Lung (tissue), 12 donors: ENCODE data around the gene CEBPB. TPM values are rescaled to one million over a fixed set of nuclear protein-coding genes. Genes with fewer than 3 reads are reported as not detected.

Experiments used
- ATAC-seq: fragments of 200-7000 bp; cut with Tn5 transposase; one replicate; pipeline ENCODE4 v1.9.1; 2020; ENCODE audit warnings: moderate number of reproducible peaks; ENCODE audit not compliant: insufficient read depth, low FRiP score
- DNase-seq, 3 donors: peaks; one replicate each; pipeline ENCODE4 v3.0.0-alpha.2; 2013 to 2017
- H3K27ac ChIP-seq, 2 donors: one replicate each; pipeline ENCODE4 v1.5.1; 2013; ENCODE audit warnings: mild to moderate bottlenecking in 2 of 2, moderate library complexity in 2 of 2, control low read depth in 1 of 2, inconsistent platforms in 1 of 2, low read depth in 1 of 2, low read length in 1 of 2
- H3K27me3 ChIP-seq, 3 donors: one replicate each; pipeline ENCODE4 v1.5.1; 2013; ENCODE audit warnings: low read length in 2 of 3; ENCODE audit not compliant: control insufficient read depth in 3 of 3, insufficient read depth in 3 of 3
- H3K36me3 ChIP-seq, 4 donors: one replicate each; pipeline ENCODE4 v1.5.1; 2013; ENCODE audit warnings: low read length in 4 of 4, mild to moderate bottlenecking in 1 of 4, moderate library complexity in 1 of 4; ENCODE audit not compliant: control insufficient read depth in 4 of 4, insufficient read depth in 4 of 4
- H3K4me1 ChIP-seq, 5 donors: one replicate each; pipeline ENCODE4 v1.5.1; 2013; ENCODE audit warnings: low read length in 5 of 5, mild to moderate bottlenecking in 2 of 5, moderate library complexity in 1 of 5; ENCODE audit not compliant: control insufficient read depth in 5 of 5, insufficient read depth in 5 of 5
- H3K4me3 ChIP-seq: one replicate; pipeline ENCODE4 v1.5.1; 2013; ENCODE audit warnings: mild to moderate bottlenecking, control low read depth, moderate library complexity
- H3K9ac ChIP-seq, 2 donors: one replicate each; pipeline ENCODE4 v1.5.1; 2013; ENCODE audit warnings: low read length in 2 of 2, control low read depth in 1 of 2; ENCODE audit not compliant: insufficient read depth in 1 of 2
- H3K9me3 ChIP-seq, 4 donors: one replicate each; pipeline ENCODE4 v1.5.1; 2013; ENCODE audit warnings: low read length in 3 of 4, mild to moderate bottlenecking in 1 of 4, moderate library complexity in 1 of 4; ENCODE audit not compliant: control insufficient read depth in 4 of 4, insufficient read depth in 3 of 4
- WGBS, 2 donors: extraction: QIAGEN DNeasy Blood & Tissue Kit; methylation state at CpG; one replicate each; pipeline ENCODE4 v1.1.7; 2013; 5-methylcytosine and 5-hydroxymethylcytosine counted together
- polyA plus RNA-seq, 2 donors: library from polyadenylated mRNA; stranded (reverse); fragments of 200-250 nt; gene quantifications; one replicate each; pipeline ENCODE4 v1.2.1, GENCODE V29; 2013
- total RNA-seq, 2 donors: library from RNA; depleted of rRNA in 1 of 2; stranded (reverse); fragments of >200 nt in 1 of 2; gene quantifications; one replicate each; pipeline ENCODE4 v1.2.1, GENCODE V29; 2014 to 2021
- TF ChIP-seq, protein P1 (sequence below): IDR thresholded peaks from 2 replicates; pipeline ENCODE4 v1.5.1; 2012; ENCODE audit warnings: mild to moderate bottlenecking; ENCODE audit errors: control extremely low read depth, extremely low read depth
- donor health status: control.
- donor health status: control.
- donor health status: Bipolar disorder and iron deficiency.
- donor health status: healthy.
- donor health status: DM: yes; HTN: yes; CAD: no.

The CEBPB gene
- total and polyA plus RNA-seq, 4 donors, result 53.2 to 296 (median 124) TPM

DNA sequence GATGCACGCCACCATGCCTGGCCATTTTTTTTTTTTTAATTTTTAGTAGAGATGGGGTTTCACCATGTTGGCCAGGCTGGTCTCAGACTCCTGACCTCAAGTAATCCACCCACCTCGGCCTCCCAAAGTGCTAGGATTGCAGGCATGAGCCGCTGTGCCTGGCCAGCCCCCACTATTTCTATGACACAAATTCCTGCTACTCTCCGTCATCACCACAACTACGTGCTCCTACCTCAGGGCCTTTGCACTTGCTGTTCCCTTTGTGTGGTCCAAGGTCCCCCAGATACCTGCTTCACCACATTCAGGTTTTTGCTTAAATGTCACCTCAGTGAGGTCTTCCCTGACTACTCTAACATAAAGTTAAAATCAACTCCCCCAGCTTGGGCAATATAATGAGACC lies 5.2 kb upstream of the CEBPB start:
- Histone ChIP-seq H3K27ac (no peak overlapping the region), H3K27me3 (no peaks in the 10 kb centered on the region), H3K9ac (no peak overlapping the region), H3K36me3 (no peaks in the 10 kb centered on the region), H3K4me1 (peaks cover 0 to 4% (median 0%) of the 10 kb centered on the region in 5 donors), H3K4me3 (no peak overlapping the region), H3K9me3 (no peaks in the 10 kb centered on the region)
- DNase-seq (no peak), ATAC-seq (no peak)
- WGBS, 2 donors, result 92 to 95% methylated on average over 5 of the region's 5 CpGs
- TF ChIP-seq, protein P1, sequence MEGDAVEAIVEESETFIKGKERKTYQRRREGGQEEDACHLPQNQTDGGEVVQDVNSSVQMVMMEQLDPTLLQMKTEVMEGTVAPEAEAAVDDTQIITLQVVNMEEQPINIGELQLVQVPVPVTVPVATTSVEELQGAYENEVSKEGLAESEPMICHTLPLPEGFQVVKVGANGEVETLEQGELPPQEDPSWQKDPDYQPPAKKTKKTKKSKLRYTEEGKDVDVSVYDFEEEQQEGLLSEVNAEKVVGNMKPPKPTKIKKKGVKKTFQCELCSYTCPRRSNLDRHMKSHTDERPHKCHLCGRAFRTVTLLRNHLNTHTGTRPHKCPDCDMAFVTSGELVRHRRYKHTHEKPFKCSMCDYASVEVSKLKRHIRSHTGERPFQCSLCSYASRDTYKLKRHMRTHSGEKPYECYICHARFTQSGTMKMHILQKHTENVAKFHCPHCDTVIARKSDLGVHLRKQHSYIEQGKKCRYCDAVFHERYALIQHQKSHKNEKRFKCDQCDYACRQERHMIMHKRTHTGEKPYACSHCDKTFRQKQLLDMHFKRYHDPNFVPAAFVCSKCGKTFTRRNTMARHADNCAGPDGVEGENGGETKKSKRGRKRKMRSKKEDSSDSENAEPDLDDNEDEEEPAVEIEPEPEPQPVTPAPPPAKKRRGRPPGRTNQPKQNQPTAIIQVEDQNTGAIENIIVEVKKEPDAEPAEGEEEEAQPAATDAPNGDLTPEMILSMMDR, result no peak

DNA sequence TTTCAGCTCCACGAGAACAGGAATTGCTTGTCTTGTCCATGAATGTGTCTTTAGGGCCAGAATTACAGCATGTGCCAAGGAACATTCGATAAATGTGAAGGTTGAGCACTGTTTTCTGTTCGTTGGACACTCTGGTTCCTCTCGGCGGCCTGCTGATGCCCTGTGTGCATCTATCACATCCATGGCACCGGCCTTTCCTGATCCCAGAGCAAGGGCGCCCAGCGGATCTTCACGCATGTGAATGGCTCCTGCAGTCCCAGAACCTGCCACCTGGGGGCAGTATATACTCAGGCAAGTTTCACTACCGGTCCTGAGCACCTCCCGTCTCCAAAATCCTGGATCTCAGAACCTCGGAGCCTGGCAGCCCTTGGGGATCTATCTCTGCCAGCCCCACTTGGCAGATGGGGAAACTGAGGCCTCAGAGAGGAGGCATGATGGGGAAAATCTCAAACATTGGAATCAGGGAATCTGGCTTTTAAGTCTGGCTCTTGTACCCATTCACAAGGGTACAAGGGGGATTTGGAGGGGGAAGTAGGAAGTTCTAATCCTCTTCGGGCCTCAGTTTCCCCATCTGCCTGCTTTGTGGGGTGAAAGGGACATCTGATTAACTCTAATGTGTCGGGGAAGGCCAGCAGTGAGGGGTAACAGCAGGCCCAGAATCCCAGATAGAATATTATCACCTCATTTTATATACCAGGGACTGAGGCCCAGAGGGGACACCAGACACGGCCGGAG lies 4.3 kb upstream of the CEBPB start:
- Histone ChIP-seq H3K36me3 (peaks cover 0 to 2% (median 0%) of the 10 kb centered on the region in 4 donors), H3K9ac (no peak overlapping the region), H3K4me1 (peaks cover 0 to 4% (median 0%) of the 10 kb centered on the region in 5 donors), H3K27me3 (no peaks in the 10 kb centered on the region), H3K9me3 (no peaks in the 10 kb centered on the region), H3K27ac (no peak overlapping the region), H3K4me3 (no peak overlapping the region)
- 20 to 21% methylated on average over 16 of the region's 16 CpGs for WGBS, 2 donors
- ATAC-seq (no peak), DNase-seq (peak; percentile 88 to 90 (median 88))
- TF ChIP-seq, protein P1, result peak; percentile 99

DNA sequence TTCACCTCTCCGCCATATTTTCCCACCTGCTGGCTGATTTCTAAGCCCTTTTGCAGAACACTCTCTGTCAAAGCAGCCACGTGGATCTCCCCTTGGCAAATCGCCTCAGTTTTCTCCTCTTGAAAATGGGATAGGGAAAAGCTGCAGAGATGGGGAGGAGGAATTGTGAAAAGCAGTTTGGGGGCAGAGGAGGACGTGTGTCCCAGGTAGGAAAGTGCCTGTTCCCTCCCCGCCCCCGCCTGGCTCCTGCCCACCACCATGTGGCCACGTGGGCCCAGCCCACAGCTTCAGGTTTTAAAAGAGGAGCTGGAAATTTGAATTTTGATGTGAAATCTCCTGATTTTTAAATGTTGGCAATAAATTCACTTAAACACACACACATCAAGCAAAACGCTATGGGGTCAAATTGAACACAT lies 3.6 kb upstream of the CEBPB start:
- H3K36me3 ChIP-seq, result peaks cover 0 to 8% (median 0%) of the 10 kb centered on the region in 4 donors
- no peak for DNase-seq
- H3K4me3 ChIP-seq, result no peak overlapping the region
- H3K9ac ChIP-seq, result no peak overlapping the region
- TF ChIP-seq, protein P1, result no peak
- H3K27ac ChIP-seq, result peak overlapping the region in 1 of 2 donors; percentile 51
- 65 to 72% methylated on average over 8 of the region's 8 CpGs for WGBS, 2 donors
- no peak for ATAC-seq
- peaks cover 0 to 4% (median 0%) of the 10 kb centered on the region in 5 donors for H3K4me1 ChIP-seq
- no peaks in the 10 kb centered on the region for H3K9me3 ChIP-seq
- H3K27me3 ChIP-seq, result no peaks in the 10 kb centered on the region
